Heart left ventricle (tissue), 13 donors: Measurements from ENCODE around the gene KIF16B.

ENCODE experiments used
- CTCF ChIP-seq, 12 donors: fragments of 200-600 bp; sonication (generic) in 4 of 12; IDR thresholded peaks; one replicate each; pipeline versions ENCODE4 v1.5.0 to v1.8.0; 2018 to 2022; ENCODE audit warnings: antibody characterized with exemption in 12 of 12, mild to moderate bottlenecking in 5 of 12
- POLR2A ChIP-seq, 2 donors: fragments of 450-650 bp; IDR thresholded peaks; one replicate each; pipeline ENCODE4 v1.6.1; 2017; ENCODE audit warnings: antibody characterized with exemption in 2 of 2, mild to moderate bottlenecking in 2 of 2, moderate library complexity in 2 of 2
- donor health status: ischemic (EF 13 %, LVEDD 7.1; RV severe dilation, severe dysfunction).
- donor health status: DM: no; HTN: yes; CAD: no.
- donor health status: DM: no; HTN: no; CAD: no.
- donor health status: ischemic (EF 25% LVEDD 6.9; RV normal size, moderate dysfunction).
- donor health status: ischemic (EF 25% LVEDD 5.7; RV mildly dilated, moderate dysfunction).
- donor health status: ischemic (EF 35%, LVEDD 5.7; RV mildly dilated, moderate dysfunction).
- donor health status: nonischemic (EF 11% LVEDD 7.7; RV severe dilation, severe dysfunction).
- donor health status: DM: yes; HTN: yes; CAD: no.
- donor health status: PGD.
- donor health status: ischemic (EF 29% LVEDD 5.4; RV normal size, mild dysfunction).
- donor health status: nonischemic (EF 23%, LVEDD 6.1; RV moderate dilation, normal function).

GRCh38 chr20:16490696-16491095 lies 82.6 kb downstream of the KIF16B start:
- TF ChIP-seq CTCF (IDR thresholded peaks at IDR 0.05) (no peak), POLR2A (IDR thresholded peaks at IDR 0.05) (no peak)
